Muscle layer of duodenum (tissue), 2 donors: ENCODE data around the gene PRXL2B.
"Not testable (repeated sequence)": the region's sequence is repeated elsewhere in the genome, so short reads cannot be mapped to it uniquely, and the experiment has no call there.

ENCODE experiments used
- H3K27ac ChIP-seq: one replicate; pipeline ENCODE4 v1.7.0; 2013; ENCODE audit warnings: mild to moderate bottlenecking, low read length
- H3K27me3 ChIP-seq: one replicate; pipeline ENCODE4 v1.7.0; 2013; ENCODE audit warnings: low read depth, mild to moderate bottlenecking, control low read depth, low read length
- H3K36me3 ChIP-seq, 2 donors: one replicate each; pipeline ENCODE4 v1.7.0; 2013; ENCODE audit warnings: low read length in 2 of 2, control low read depth in 1 of 2, mild to moderate bottlenecking in 1 of 2; ENCODE audit not compliant: insufficient read depth in 2 of 2, control insufficient read depth in 1 of 2
- H3K4me1 ChIP-seq, 2 donors: one replicate each; pipeline ENCODE4 v1.7.0; 2013; ENCODE audit warnings: low read length in 2 of 2, mild to moderate bottlenecking in 2 of 2, control low read depth in 1 of 2, moderate library complexity in 1 of 2; ENCODE audit not compliant: insufficient read depth in 2 of 2, control insufficient read depth in 1 of 2
- H3K4me3 ChIP-seq, 2 donors: one replicate each; pipeline ENCODE4 v1.7.0; 2013; ENCODE audit warnings: low read length in 2 of 2, low read depth in 1 of 2, mild to moderate bottlenecking in 1 of 2
- H3K9me3 ChIP-seq, 2 donors: one replicate each; pipeline ENCODE4 v1.7.0; 2013; ENCODE audit warnings: low read length in 2 of 2, control low read depth in 1 of 2, mild to moderate bottlenecking in 1 of 2; ENCODE audit not compliant: control insufficient read depth in 1 of 2
- donor health status: healthy.

The PRXL2B gene

GRCh38 chr1:2617971-2618470 is 31.4 kb downstream of the PRXL2B start:
- Histone ChIP-seq H3K9me3 (peaks cover 0 to 22% of the 10 kb centered on the region in 2 donors), H3K36me3 (no peaks in the 10 kb centered on the region), H3K4me3 (no peak overlapping the region), H3K27me3 (no peaks in the 10 kb centered on the region), H3K4me1 (no peaks in the 10 kb centered on the region), H3K27ac (no peak overlapping the region)

GRCh38 chr1:2623571-2624337 is 37.2 kb downstream of the PRXL2B start:
- H3K4me3 ChIP-seq = no peak overlapping the region
- H3K27ac ChIP-seq = no peak overlapping the region
- peaks cover 12% of the 10 kb centered on the region for H3K27me3 ChIP-seq
- no peaks in the 10 kb centered on the region for H3K36me3 ChIP-seq
- peaks cover 0 to 5% of the 10 kb centered on the region in 2 donors for H3K4me1 ChIP-seq
- H3K9me3 ChIP-seq = no peaks in the 10 kb centered on the region

GRCh38 chr1:2624735-2625300 is 38.2 kb downstream of the PRXL2B start:
- peaks cover 16% of the 10 kb centered on the region for H3K27me3 ChIP-seq
- H3K4me1 ChIP-seq = peaks cover 0 to 5% of the 10 kb centered on the region in 2 donors
- no peaks in the 10 kb centered on the region for H3K36me3 ChIP-seq
- H3K9me3 ChIP-seq = no peaks in the 10 kb centered on the region
- no peak overlapping the region for H3K4me3 ChIP-seq
- H3K27ac ChIP-seq = no peak overlapping the region

GRCh38 chr1:2625311-2625710 is 38.7 kb downstream of the PRXL2B start:
- no peak overlapping the region for H3K27ac ChIP-seq
- no peaks in the 10 kb centered on the region for H3K36me3 ChIP-seq
- H3K4me3 ChIP-seq = no peak overlapping the region
- H3K27me3 ChIP-seq = peaks cover 21% of the 10 kb centered on the region
- no peaks in the 10 kb centered on the region for H3K9me3 ChIP-seq
- peaks cover 0 to 5% of the 10 kb centered on the region in 2 donors for H3K4me1 ChIP-seq

- not testable (repeated sequence) for H3K36me3 ChIP-seq, H3K27ac ChIP-seq, H3K9me3 ChIP-seq, H3K4me3 ChIP-seq, H3K4me1 ChIP-seq
- H3K27me3 ChIP-seq = peaks cover 21% of the 10 kb centered on the region
These were observed 39.2 kb downstream of the PRXL2B start for GRCh38 chr1:2625748-2626147.

DNA sequence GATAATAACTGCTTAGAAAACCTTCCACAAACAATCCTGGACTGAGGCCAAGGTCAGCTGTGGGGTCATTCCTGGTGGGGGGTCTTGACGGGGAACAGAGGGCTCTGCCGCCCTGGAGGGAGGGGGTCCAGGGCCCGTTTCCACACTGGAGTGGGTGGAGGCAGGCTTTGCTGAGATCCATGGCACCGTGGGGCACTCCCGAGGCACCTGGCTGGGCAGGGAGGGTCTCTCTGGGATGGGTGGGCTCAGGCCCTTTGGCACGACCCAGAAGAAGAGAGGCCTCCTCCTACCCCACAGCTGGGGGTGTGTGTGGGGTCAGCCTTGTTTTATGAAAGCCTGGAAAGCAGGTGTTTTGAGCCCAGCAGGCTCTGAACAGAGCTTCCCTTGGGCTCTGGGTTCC is 41.2 kb downstream of the PRXL2B start:
- Histone ChIP-seq H3K9me3 (peaks cover 0 to 2% of the 10 kb centered on the region in 2 donors), H3K27me3 (peaks cover 21% of the 10 kb centered on the region), H3K27ac (no peak overlapping the region), H3K4me1 (peaks cover 0 to 5% of the 10 kb centered on the region in 2 donors), H3K4me3 (no peak overlapping the region), H3K36me3 (no peaks in the 10 kb centered on the region)

GRCh38 chr1:2628191-2628932 is 41.8 kb downstream of the PRXL2B start:
- Histone ChIP-seq H3K4me1 (peaks cover 0 to 7% of the 10 kb centered on the region in 2 donors), H3K27ac (no peak overlapping the region), H3K36me3 (no peaks in the 10 kb centered on the region), H3K27me3 (peaks cover 21% of the 10 kb centered on the region), H3K9me3 (peaks cover 0 to 2% of the 10 kb centered on the region in 2 donors), H3K4me3 (no peak overlapping the region)

DNA sequence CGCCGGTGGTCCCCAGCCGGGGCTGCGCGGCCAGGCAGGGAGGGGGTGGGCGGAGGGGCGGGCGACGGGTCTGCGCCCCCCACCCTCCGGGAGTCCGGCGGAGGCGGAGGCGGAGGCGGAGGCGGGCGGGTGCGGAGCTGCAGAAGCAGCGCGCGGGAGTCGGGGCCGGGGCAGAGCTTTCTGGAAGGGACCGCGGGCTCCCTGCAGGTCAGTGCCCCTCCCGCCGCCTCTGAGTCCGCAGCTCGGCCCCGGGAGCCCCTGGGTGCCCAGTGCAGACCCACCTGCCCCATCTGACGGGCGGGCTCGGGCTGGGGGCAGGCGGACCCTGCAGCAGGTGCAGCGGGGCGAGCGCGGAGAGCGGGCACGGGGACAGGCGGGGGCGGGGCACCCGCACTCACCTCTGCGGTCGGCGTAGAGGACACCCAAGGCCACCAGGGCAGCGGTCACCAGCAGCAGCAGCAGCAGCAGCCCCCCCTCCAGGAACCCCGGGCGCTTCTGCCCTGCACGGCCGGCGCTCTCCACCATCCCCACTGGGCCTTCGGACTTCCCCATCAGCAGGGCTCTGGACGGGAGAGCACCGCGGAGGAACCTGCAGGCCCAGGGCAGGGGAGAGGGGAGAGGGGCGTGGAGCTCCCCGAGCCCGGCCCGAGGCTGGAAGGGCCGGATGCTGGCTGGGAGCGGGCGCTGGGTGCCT is 42.5 kb downstream of the PRXL2B start:
- Histone ChIP-seq H3K4me3 (no peak overlapping the region), H3K27me3 (peaks cover 21% of the 10 kb centered on the region), H3K27ac (no peak overlapping the region), H3K4me1 (peaks cover 0 to 14% of the 10 kb centered on the region in 2 donors), H3K36me3 (no peaks in the 10 kb centered on the region), H3K9me3 (peaks cover 0 to 2% of the 10 kb centered on the region in 2 donors)

DNA sequence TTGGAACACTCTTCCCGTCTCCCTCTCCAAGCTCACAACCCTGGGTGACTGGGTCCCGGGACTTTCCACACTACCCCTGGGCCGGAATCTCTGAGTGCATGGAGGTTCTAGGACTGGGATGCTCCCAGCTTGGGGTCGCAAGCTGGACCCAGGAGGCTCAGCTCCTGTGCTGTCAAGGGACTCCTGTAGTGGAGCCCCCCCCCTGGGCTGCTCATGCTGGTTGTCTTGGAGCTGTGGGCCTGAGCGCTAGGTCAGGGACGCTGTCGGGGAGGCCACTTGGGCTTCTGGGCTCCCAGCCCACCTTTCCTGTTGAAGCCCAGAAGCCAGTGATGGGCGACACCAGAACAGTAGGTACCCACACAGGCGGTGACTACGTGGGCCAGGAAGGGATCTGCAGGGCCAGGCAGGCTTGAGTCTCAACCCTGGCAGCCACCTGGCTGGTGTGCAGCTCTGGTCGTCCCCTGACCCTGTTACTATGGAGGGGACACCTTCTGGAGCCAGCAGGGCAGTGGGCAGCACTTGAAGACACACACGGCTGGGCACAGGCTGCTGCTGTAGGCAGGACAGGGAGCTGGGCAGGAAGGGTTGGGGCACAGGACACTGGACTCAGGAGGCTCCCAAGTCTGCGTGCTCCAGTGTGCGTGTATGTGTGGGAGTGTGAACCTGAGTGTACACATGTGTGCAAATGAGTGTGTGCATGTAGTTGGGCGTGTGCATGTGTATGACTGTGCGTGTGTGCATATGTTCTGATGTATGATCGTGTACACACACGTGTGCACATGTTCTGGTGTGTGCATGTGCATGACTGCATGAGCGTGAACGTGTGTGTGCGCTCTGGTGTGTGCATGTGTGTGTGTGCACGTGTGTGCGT is 43.3 kb downstream of the PRXL2B start:
- Histone ChIP-seq H3K27me3 (peaks cover 21% of the 10 kb centered on the region), H3K9me3 (peaks cover 0 to 2% of the 10 kb centered on the region in 2 donors), H3K4me1 (peaks cover 0 to 15% of the 10 kb centered on the region in 2 donors), H3K27ac (no peak overlapping the region), H3K36me3 (no peaks in the 10 kb centered on the region), H3K4me3 (no peak overlapping the region)

DNA sequence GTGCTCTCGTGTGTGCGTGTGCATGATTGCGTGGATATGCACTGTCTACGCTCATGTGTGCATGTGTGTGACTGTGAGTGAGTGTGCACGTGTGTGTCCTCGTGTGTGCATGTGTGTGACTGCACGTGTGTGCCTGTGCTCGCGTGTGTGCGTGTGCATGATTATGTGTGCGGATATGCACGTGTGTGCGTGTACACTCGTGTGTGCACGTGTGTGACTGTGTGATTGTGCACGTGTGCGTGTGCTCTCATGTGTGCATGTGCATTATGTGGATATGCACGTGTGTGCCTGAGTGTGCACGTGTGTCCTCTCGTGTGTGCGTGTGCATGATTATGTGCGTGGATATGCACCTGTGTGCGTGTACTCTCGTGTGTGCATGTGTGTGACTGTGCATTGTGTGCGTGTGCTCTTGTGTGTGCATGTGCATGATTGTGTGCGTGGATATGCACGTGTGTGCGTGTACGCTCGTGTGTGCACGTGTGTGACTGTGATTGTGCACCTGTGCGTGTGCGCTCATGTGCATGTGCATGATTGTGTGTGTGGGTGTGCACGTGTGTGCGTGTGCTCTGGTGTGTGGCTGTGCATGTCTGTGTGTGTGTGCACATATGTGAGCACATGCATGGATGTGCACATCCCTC is 44.0 kb downstream of the PRXL2B start:
- peaks cover 0 to 2% of the 10 kb centered on the region in 2 donors for H3K9me3 ChIP-seq
- H3K36me3 ChIP-seq = no peaks in the 10 kb centered on the region
- no peak overlapping the region for H3K4me3 ChIP-seq
- H3K4me1 ChIP-seq = peaks cover 0 to 15% of the 10 kb centered on the region in 2 donors
- peaks cover 21% of the 10 kb centered on the region for H3K27me3 ChIP-seq
- no peak overlapping the region for H3K27ac ChIP-seq
